ENCODE data around the gene PLCH1.

PLCH1 gene

GRCh38 chr3:155394240-155394639 lies 350.6 kb downstream of the PLCH1 start:
- in situ Hi-C loops (cut with MboI; ENCODE audit: low sequenced_read_pairs): no loop called here

DNA sequence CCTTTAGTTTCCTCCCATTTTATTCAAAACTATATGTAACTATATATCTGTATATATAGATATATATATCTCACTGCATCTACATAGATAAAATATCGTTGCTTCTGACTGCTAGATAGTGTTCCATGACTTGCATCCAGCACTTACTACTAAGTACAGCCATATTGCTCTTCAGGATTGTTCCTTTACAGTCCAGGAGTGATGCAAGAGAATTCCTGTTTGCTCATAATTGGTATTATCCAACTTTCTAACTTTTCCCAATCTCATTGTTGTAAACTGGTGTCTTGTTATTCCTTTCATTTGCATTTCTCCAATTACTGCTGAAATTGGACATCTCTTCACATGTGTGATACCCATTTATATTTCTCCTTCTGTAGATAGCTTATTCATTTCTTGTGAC lies 351.6 kb downstream of the PLCH1 start:
- in situ Hi-C loops (cut with MboI; ENCODE audit: low sequenced_read_pairs): no loop called here

DNA sequence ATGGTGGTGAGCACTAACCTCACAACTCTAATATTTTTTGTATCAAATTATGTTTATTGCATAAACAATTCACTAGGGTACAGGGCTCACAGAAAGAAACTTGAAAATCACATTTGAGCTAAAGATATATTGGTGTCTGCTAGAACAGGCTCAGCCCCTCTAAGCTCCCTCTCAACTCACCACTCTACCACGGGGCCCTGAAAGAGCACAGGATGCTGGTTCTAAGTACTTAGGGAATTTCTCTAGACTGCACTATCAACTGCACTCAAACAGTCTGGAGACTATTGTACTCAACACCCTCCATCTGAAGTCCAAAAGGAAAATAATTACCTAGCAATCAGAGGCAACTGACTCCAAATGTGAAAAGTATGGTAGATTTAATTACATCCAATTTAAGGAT lies 352.7 kb downstream of the PLCH1 start:
- in situ Hi-C loops (cut with MboI; ENCODE audit: low sequenced_read_pairs): no loop called here

GRCh38 chr3:155391551-155391958 lies 353.3 kb downstream of the PLCH1 start:
- in situ Hi-C loops (cut with MboI; ENCODE audit: low sequenced_read_pairs): no loop called here

DNA sequence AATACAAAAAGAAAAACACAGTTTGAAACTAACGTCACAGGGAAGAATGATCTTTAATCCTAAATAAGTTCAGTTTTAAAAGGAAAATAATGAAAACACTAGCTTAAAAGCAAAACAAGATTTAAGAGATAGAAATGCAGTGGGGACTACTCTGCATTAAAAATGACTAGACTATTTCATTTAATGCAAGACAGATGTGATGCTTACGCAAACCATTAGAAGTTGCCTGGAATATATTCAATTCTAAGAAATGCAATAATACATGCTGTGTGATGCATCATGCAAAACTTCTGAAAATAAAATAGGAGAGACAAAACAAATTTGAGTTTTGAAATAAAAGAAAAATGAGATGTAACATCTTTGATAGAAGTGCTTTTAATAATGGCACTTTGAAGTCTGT lies 353.8 kb downstream of the PLCH1 start:
- in situ Hi-C loops (cut with MboI; ENCODE audit: low sequenced_read_pairs): no loop called here

- in situ Hi-C loops (cut with MboI; ENCODE audit: low sequenced_read_pairs): no loop called here
Measured at GRCh38 chr3:155390351-155390750, 354.5 kb downstream of the PLCH1 start.

- in situ Hi-C loops (cut with MboI; ENCODE audit: low sequenced_read_pairs): loop anchor here (10.0 kb wide), 1 partner anchor 306 kb away; no protein-coding TSS in a partner anchor
Measured at GRCh38 chr3:155388417-155388816, 356.5 kb downstream of the PLCH1 start.

DNA sequence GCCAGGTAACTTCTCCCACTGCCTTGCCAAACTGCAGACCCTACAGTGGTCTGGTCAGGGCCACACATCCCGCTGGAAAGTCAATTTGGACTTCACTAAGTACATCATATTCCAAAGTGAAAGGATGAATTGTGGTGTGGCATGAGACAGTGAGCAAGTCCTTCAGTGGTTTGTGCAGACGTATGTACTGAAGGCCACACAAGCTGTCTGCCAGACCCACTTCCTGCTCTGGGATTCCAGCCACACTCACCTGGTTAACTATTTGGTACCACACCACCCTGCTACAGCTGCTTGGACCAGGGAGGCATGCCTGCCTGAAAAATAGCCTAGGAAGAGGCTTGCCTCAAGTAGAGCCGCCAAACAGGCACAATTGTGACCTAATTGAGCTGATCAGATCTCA lies 357.3 kb downstream of the PLCH1 start:
- in situ Hi-C loops (cut with MboI; ENCODE audit: low sequenced_read_pairs): loop anchor here (10.0 kb wide), 1 partner anchor 307 kb away; no protein-coding TSS in a partner anchor

GRCh38 chr3:155386919-155387318 lies 358.0 kb downstream of the PLCH1 start:
- in situ Hi-C loops (cut with MboI; ENCODE audit: low sequenced_read_pairs): loop anchor here (10.0 kb wide), 1 partner anchor 308 kb away; no protein-coding TSS in a partner anchor

GRCh38 chr3:155385896-155386625 lies 358.8 kb downstream of the PLCH1 start:
- in situ Hi-C loops (cut with MboI; ENCODE audit: low sequenced_read_pairs): loop anchor here (10.0 kb wide), 1 partner anchor 309 kb away; no protein-coding TSS in a partner anchor

GRCh38 chr3:155382396-155383042 lies 362.4 kb downstream of the PLCH1 start:
- in situ Hi-C loops (cut with MboI; ENCODE audit: low sequenced_read_pairs): loop anchor here (10.0 kb wide), 1 partner anchor 312 kb away; no protein-coding TSS in a partner anchor

GRCh38 chr3:155377847-155378246 lies 367.0 kb downstream of the PLCH1 start:
- in situ Hi-C loops (cut with MboI; ENCODE audit: low sequenced_read_pairs): no loop called here

GRCh38 chr3:155377071-155377470 lies 367.8 kb downstream of the PLCH1 start:
- in situ Hi-C loops (cut with MboI; ENCODE audit: low sequenced_read_pairs): no loop called here

DNA sequence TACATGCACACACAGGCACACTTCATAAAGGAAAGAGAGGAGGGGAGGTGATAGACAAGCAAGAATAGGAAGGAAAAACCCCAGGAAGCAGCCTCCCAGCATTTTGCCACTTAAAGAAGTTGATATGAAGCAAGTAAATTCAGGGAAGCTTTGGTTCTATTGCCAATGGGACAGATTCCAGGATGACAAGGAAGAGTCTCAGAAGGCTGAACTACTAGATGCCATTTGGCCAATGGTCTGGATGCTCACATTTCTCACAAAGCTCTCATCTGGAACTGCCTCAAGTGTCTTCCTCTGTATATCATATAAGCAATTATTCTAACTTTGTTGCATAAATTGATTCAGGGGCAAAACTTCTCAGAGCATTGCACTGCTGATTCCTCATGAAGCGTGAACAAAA lies 372.6 kb downstream of the PLCH1 start:
- in situ Hi-C loops (cut with MboI; ENCODE audit: low sequenced_read_pairs): no loop called here

DNA sequence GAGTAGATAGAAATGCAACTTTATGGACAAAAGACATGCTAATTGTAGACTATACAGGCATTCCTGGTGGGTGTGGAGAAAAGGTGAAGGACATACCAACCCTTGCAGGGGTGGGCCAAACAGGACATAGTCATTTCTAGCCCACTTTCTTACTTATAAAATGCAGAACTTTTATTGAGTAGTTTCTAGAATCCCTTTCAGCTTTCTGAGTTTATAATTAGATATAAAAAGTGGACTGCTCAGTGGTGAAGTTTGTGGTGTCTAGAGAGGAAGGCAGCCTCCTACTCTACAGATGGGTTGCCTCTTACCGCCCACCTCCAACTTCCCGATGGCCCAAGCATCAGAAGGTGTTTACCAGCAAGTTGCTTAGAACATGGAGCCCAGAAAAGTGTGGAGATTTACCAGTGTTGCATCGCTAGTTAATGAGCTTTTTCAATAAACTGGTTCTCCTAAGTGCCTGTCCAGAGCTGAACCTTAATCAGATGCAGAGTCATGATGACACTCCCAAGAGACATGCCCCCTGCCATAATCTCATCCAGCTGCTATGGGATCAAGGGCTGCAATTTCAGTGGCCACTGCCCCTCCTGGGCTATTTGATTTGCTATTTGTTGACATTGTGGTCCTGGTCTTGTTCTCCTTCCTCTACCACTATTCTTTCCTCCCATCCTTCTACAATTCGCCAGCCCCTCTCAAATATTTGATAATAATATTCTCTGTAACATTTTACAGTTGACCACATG lies 373.9 kb downstream of the PLCH1 start:
- in situ Hi-C loops (cut with MboI; ENCODE audit: low sequenced_read_pairs): no loop called here

GRCh38 chr3:155370198-155370597 lies 374.7 kb downstream of the PLCH1 start:
- in situ Hi-C loops (cut with MboI; ENCODE audit: low sequenced_read_pairs): no loop called here

GRCh38 chr3:155369735-155370134 lies 375.1 kb downstream of the PLCH1 start:
- in situ Hi-C loops (cut with MboI; ENCODE audit: low sequenced_read_pairs): no loop called here

GRCh38 chr3:155369244-155369643 lies 375.6 kb downstream of the PLCH1 start:
- in situ Hi-C loops (cut with MboI; ENCODE audit: low sequenced_read_pairs): no loop called here

GRCh38 chr3:155368786-155369185 lies 376.1 kb downstream of the PLCH1 start:
- in situ Hi-C loops (cut with MboI; ENCODE audit: low sequenced_read_pairs): no loop called here

DNA sequence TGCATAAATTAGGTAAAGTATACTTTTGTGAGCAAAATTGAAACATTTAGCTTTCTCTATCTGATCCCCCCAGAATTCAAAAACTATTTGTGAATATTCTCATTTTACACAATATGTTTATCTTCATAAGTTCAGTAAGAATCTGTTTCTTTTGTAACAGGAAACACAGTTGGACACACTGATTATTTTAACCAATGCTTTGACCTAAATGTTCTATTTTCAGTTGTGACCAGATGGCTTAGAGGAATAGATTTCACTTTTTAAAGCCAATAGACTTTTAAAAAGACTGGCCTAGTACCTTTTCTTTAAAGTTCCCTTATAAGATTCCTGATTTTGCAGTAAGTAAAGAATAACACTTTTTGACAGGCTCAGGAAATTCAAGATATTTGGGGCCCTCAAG lies 377.4 kb downstream of the PLCH1 start:
- in situ Hi-C loops (cut with MboI; ENCODE audit: low sequenced_read_pairs): no loop called here

GRCh38 chr3:155365178-155365783 lies 379.6 kb downstream of the PLCH1 start:
- in situ Hi-C loops (cut with MboI; ENCODE audit: low sequenced_read_pairs): no loop called here

Data from HL-60/S4 treated with phorbol 12-myristate 13-acetate at 8.2 ng/mL for 4 days and 3 days (cell line).